Activated naive CD4-positive, alpha-beta T cell treated with anti-CD3 and anti-CD28 coated beads, Interleukin-2, amount 50 U/mL, for 16 hours (primary cell): ENCODE data around the gene GPR21.

ENCODE experiments used
- DNase-seq: peaks from one replicate; pipeline ENCODE4 v3.0.0-alpha.2; 2020

GPR21 gene, protein sequence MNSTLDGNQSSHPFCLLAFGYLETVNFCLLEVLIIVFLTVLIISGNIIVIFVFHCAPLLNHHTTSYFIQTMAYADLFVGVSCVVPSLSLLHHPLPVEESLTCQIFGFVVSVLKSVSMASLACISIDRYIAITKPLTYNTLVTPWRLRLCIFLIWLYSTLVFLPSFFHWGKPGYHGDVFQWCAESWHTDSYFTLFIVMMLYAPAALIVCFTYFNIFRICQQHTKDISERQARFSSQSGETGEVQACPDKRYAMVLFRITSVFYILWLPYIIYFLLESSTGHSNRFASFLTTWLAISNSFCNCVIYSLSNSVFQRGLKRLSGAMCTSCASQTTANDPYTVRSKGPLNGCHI

DNA sequence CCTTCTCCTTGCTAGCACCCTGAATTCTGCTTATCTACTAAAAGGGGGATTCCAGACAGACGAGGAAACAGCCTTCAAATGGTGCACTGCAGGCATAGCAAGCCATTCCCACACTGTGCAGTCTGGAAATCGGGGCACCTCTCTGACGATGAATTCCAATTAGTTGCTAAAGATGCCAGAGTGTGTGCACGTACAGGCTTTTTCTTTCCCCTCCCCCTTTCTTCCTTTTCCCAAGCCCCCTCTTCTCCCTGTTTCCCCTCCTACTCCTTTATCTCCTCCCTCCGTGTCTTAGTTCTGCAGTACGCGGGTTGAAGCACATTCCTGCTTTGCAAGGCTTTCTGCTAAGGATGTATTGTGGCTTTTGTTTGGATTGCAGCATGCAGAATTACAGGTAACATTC is at the start of gene GPR21:
Gene GPR21, plus strand, starts transcription at position 316 of the 400 bp plus-strand sequence. CDS start 900 bp downstream, outside the sequence.
- DNase-seq, result no peak

DNA sequence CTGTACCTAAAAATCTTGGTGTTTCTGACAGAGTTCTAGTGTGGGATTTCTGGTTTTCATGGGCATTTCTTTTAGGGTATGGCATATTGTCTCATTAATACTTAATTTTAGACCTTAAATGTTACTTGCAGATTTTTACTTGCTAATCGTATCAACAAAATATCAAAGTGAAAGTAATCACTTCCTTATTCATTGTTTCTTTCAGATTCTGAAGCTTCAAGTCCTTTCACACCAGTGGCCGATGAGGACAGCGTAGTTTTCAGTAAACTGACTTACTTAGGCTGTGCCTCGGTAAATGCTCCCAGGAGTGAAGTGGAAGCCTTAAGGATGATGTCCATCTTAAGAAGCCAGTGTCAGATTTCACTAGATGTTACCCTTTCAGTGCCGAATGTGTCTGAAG is 47.5 kb upstream of the GPR21 start:
- DNase-seq, result no peak

DNA sequence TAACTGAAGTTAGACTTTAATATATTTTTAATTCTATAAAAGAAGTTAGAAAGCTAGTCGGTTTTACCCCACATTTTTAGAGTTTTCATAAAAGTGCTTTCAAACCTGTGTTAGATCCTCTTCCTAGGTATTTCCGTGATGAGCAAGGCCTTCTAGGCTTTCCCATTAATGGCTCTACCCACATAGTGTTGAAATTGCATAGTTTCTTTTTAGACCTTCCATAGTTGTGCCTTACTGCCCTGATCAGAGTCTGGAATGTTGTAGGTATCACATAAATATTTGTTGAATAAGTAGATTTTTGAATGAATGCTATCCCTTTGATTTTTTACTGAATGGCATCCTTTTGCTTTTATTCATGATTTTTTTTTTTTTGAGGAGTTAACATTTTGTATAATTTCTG is 45.3 kb upstream of the GPR21 start:
- DNase-seq, result no peak

DNA sequence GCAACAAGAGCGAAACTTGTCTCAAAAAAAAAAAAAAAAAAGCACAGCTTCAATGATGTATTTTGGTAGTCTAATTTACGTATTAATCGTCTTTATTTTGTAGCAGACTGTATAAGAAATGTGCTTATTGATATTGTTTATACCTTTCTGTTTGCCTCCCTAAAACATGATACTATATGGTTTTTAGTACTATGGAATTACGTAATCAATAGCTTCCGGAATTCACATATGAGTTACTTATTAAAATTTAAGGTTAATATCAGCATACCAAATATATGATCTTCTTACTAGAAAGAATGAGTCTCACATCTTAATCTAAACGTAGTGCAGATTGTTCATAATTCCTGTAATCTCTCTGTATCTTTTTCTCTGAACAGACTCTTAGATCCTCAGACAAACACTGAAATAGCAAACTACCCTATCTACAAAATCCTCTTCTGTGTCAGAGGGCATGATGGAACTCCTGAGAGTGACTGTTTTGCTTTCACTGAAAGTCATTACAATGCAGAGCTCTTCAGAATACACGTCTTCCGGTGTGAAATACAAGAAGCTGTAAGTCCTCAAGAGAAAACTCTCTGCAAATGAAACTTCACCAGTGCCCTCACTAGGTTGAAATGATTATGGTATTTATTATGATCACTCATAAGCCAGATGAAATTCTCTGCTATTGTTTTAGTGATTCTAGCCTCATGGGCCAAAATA is 44.4 kb upstream of the GPR21 start:
- no peak for DNase-seq

DNA sequence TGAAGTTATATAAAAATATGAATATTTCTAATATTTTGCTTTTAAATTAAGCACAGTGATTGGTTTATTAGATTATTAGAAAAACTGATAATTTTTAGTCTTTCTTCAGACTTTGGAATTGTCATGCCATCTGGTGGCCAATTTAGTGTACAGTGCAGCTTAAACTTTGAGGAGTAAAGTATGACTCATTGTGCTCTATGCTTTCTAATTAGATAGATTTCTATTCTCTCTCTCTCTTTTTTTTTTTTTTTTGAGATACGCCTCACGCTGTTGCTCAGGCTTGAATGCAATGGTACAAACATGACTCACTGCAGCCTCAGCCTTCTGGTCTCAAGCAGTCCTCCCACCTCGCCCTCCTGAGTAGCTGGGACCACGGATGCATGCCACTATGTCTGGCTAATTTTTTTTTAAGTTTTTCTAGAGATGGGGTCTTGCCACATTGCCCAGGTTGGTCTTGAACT is 42.1 kb upstream of the GPR21 start:
- peak; percentile 48 for DNase-seq

DNA sequence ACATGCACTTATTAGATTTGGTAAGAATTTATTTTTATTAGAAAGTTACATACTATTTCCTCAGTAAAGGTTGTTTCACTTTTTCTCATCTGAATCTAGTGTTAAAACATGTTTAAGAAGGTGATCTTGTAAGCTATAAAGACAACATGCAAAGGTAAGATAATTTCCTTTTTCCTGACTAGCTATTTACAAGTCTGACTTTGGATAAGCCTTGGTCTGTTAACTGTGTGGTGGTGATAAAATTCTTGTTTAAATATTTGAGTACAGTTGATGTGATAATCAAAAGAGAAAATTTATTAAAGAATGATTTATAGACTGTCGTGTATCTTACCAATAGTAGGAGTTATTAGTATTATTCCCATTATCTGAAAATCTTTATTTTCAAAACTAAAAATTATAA is 36.9 kb upstream of the GPR21 start:
- DNase-seq, result no peak

DNA sequence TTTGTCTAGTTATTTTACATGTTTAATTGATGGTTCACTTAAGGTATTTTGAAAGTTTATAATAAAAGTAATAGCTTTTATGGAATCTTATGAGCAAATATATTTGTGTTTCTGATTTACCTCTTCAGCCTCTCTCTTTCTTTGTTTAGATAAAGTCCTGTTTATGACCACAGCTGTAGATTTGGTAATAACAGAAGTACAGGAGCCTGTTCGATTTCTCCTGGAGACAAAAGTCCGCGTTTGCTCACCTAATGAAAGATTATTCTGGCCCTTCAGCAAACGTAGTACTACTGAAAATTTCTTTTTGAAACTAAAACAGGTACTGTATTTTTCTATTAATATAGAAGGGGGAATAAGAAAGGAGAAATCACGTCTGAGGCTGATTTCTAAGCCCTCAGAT is 35.0 kb upstream of the GPR21 start:
- DNase-seq, result no peak

DNA sequence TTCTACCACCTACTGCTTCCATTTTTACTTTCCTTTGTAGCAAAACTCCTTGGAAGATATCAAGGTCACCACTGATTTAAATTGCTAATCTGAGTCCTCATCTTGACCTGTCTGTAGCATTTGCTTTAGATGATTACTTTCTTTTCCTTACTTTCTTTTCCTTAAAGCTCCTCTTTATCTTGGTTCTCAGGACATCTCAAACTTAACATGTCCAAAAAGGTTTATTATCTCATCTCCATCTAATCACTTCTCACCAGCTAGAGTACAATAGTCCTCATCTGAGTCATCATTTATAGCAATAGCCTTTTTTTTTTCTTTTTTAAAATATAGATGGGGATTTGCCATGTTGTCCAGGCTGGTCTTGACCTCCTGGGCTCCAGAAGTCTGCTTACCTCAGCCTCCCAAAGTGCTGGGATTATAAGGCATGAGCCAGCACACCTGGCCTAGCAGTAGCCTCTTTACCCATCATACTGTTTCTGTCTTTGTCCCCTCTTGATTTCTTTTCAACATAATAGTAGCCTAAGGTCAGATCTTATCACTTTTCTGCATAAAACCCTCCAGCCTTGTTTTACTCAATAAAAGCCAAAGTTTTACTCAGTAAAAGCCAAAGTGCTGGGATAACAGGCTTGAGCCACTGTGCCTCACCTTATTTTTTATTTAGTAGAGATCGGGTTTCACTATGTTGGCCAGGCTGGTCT is 32.9 kb upstream of the GPR21 start:
- no peak for DNase-seq

DNA sequence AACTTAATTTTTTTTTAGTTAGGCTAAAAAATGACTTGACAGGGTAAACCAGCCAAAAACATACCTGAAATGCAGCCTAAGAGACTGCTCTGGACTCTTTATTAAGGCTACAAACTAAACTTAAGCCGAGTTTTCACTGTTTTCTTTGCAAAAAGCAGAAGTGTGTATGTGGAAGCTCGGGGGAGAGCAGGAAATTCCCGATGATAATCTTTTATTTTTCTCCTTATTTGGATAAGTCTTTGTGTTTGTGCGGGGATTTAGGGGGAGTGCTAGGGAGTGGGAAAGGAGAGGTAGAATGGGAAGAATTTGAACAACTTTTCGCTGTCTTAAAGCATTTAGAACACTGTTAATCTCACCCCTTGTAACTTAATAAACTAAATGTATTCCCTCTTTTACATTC is 30.7 kb upstream of the GPR21 start:
- no peak for DNase-seq

DNA sequence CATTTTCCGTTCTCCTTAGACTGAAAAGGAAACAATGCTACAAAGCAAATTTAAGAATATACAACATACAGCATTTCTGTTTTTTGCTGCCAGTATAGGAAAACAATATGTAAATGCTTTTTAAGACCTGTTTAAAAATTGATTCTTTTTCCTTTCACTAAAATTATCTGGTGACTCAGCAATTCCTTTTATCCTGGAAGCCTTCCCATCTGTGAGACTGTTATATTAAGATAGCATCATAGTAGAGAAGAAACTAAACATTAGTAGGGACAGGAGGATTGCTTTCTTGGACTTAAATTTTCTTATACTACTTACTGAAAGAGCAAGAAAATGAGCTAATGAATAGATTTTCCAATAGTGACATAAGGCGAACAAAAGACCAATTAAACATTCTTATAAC is 30.0 kb upstream of the GPR21 start:
- no peak for DNase-seq

DNA sequence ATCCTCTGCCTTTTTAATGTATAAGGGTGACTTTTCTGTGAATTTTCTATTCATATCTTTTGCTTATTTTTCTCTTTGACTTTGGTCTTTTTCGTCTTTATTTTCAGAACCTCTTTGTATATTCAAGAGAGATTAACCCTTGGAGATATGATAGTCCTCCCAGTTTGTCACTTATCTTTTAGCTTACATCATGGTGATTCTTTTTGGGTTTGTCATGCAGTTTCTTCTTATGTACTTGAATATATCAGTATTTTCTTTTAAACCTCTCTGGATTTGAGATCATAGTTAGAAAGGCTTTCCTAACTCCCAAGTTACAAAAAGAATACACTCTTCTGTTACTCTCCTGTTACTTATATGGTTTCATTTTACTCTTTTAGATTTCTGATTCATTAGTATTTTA is 27.5 kb upstream of the GPR21 start:
- DNase-seq, result no peak

DNA sequence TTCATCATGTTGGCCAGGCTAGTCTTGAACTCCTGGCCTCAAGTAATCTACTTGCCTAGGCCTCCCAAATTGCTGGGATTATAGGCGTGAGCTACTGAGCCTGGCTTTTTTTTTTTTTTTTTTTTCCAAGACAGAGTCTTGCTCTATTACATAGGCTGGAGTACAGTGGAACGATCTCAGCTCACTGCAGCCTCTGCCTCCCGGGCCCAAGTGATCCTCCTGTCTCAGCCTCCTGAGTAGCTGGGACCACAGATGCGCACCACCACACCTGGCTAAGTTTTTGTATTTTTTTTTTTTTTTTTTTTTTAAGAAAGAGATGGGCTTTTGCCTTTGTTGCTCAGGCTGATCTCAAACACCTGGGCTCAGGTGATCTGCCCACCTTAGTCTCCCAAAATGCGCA is 26.2 kb upstream of the GPR21 start:
- no peak for DNase-seq

DNA sequence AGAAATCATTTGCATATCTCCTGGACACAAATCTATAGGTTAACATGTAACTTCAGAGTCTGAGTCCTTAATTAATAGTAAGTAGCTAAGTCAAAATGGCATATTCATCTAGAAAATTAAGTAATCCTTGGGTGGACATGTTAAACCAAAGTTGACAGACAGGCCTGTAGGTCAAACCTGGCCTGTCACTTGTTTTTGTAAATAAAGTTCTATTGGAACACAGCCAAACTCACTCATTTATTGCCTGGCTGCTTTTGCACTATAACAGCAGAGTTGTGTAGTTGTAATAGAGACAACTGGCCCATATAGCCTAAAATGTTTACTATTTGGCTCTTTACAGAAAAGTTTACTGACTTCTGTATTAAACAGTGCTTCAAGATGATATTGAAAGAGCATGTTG is 24.6 kb upstream of the GPR21 start:
- DNase-seq, result no peak

DNA sequence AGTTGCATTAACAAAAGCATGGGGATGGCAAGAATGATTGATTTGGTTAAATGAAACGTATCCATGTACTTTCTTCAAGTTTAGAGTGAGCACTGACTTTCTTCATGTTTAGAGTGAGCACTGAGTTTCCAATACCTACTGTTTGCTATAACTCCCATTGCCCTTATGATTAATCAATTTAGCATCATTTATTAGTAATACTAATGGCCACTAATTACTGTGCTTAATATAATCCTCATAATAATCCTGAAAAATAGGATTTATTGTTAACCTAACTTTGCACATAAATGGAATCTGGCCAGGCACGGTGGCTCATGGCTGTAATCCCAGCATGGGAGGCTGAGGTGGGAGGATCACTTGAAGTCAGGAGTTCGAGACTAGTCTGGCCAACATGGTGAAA is 22.1 kb upstream of the GPR21 start:
- no peak for DNase-seq

DNA sequence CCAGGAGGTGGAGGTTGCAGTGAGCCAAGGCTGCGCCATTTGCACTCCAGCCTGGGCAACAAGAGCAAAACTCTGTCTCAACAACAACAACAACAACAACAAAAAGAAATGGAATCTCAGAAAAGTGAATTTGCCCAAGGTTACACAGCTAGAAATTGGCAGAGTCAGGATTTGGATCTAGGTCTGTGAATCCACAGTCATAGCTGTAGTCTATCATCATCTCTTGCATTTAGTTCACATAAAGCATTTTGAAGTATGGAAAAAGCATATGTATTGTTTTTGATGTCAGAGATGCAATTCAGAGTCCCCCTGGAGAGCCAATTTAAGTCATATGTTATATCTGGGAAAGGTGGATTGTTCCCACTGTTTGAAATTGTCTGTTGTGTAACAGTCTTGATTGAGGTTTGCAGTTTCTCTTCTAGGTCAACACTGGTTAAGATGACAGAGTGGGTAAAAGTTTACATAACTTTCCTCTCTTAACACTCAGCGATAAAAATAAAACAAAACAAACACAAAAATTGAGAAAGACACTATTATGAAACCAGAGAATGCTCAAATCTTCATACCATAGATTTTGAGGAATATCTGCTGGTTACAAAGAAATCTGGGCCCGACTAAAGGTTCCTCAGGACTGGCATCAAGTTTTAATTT is 21.5 kb upstream of the GPR21 start:
- no peak for DNase-seq

DNA sequence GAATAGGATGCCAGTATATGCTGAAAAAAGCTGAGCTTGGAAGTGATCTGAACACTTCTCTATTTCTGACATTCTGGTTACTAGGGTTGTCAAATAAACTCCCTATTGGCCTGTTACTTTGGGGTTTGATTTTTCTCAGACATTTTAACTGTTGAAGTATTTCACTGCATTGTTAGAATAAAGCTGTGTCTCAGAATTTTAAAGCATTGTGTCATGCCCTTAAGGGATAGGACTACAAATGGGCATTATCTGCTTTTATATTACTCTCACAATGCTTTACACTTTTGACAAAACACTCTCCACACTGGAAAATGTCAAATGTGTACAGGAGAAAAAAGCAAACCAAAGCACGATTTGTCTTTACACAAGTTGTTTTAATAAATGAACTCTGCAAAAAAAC is 16.8 kb upstream of the GPR21 start:
- DNase-seq, result no peak

DNA sequence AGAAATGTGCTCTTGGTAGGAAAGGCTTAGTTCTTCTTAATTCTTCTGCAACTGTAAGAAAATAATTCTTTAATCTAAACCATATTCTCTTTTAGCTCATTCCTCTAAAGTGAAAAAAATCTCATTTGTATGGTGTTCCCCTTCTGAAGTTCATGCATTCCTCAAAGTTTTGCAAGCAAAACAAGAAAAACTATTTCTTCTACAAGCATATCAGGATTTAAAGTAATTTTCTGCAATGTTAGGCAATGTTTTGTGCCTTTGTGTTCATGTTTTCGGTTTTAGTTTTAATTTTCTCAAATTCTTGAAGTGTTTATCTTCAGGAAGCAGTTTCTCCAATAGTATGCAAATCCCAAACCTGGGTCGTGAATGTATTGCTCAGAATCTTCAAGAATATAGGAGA is 12.7 kb upstream of the GPR21 start:
- DNase-seq, result no peak

DNA sequence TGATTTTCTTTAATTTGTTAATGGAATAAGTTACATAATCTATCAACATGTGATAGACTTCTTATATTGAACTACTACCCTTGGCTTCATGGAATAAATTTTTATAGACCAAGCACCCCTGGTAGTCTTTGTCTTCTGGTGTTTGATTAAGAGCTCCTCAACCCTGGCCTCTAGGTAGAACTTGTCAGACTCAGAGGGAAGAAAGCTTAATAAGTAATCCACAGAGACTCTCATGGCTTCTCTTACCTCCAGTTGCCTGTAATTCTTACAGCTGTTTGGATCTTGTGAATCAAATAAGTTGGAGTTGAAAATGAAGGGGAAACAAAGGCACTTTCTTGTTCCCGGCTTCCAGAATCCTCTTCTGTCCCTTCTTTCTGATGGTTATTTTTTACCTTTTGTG is 7.0 kb upstream of the GPR21 start:
- DNase-seq, result no peak

DNA sequence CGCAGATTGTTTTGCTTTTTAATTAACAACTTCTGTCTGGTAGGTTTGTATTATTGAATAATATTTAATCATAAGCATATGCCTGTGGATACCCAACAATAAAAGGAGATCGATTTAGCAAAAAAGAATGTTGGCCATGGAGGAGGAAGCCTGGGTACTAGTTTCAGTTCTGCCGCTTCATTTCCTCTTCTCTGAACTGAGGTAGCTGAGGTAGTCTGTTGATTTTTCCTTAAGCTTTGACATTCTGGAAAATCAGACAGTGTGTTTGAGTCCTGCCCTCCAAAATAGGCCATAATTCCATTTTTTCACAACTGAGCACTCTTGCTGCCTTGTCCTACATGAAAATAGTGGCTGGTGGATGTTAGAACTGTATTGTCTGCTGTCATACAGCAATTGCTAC is 6.0 kb upstream of the GPR21 start:
- no peak for DNase-seq

DNA sequence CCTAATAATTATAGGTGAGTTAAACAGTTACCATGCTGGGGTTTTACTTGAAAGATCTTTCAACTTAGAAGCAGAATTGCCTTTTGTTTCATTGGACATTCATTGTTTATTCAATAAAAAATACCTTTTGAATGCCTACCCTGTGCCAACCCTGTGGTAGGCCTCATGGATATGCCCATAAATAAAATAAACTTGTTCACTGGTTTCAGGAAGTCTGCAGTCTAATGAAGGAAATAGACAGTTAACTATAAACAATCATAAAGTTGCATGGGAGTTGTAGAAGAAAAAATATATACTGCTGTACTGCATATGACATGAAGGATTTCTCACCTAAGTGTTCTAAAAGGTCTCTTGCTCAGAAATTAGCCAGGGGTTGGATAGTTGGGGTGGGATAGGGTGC is 5.3 kb upstream of the GPR21 start:
- no peak for DNase-seq

DNA sequence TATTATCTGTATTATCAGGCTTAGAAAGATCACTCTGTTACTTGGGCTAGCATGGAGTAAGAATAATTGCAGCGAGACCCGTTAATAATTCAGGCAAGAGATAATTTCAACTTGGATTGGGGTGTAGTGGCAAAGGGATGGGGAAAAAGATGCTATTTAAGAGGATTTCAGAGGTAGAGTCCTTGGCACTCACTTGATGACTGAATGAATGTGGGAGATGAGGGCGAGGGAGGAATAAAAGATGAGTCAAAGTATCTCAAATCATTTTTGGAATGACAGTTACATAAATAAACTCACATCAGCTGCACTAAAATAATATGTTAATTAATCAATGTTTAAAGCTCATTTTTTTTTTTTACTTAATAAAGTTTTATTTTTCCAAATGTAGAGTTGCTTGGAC is 4.5 kb upstream of the GPR21 start:
- no peak for DNase-seq

DNA sequence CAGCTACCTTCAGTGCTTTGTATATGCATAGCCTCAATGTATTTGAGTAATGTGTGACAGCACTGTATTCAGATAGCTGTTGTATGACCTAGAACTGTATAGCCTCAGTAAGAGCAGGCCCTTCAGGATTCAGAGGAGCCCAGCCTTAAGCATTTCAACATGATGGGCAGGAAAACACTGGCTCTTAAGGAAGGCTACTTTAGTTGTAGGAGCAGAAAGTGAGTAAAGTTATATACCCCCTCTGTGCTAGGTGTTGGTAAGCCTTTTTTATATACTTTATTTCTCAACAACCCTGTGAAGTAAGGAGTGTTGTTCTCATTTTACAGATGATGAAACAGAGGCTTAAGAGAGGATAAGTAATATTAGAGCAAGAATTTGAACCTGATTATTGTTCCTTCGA is 1.5 kb upstream of the GPR21 start:
- no peak for DNase-seq

DNA sequence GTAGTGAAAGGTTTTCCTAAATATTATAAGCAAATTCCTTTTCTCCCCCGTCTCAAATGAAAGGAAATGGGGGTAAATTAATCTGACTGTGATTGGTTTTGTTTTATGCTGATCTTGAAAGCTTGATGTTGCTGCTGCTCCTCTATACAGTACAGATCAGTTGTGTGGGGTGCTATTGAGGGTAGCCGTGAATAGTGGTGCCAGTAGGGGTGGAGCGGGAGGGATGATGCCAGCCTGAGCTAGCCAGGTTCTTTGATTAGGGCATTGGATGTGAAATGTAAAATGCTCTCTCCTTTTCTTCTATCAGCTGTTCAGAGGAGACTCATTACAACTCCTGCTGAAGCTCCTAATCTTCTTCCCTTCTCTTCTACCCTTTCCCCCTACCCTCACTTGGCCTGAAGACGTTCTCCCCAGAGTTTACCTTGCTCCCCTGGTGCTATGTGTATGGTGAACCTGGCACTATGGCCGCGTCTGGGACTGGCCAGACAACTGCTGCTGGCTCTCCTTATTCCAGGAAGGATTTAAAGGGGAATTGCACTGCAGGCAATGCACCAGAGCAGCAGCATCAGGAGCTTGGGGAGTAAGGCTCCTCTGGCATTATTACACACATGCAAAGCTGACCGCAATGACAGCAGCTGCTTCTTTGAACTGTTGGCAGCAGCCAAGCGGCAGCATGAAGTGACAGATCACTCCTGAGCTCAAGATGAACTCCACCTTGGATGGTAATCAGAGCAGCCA is 566 bp downstream of the GPR21 start:
- no peak for DNase-seq
